ENCODE results near the gene AK5. TPM values are rescaled to one million over a fixed set of nuclear protein-coding genes. Genes with fewer than 3 reads are reported as not detected.

The AK5 gene
- total and polyA plus RNA-seq, 2 experiments from 2014 or later: 8.8 to 12.2 TPM

DNA sequence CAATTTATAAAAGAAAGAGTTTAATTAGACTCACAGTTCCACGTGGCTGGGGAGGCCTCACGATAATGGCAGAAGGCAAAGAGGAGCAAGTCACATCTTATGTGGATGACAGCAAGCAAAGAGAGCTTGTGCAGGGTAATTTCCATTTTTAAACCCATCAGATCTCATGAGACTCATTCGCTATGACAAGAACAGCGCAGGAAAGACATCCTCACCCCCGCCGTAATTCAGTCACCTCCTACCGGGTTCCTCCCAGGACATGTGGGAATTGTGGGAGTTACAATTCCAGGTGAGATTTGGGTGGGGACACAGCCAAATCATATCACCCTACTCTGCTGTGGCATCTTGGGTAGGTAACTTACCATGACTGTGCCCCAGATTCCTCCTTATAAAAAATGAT, 79.8 kb downstream of the AK5 start:
- Histone ChIP-seq H3K4me1 (ENCODE audit: insufficient read depth) (peaks cover 3% of the 10 kb centered on the region; the same call in 1 of the 2 replicates), H2AFZ (no peak overlapping the region), H3K36me3 (ENCODE audit: insufficient read depth) (no peaks in the 10 kb centered on the region), H3K9me2 (ENCODE audit: insufficient read depth) (no peaks in the 10 kb centered on the region; the same call in 1 of the 2 replicates), H3K79me2 (replicated peaks; ENCODE audit: insufficient read depth) (no peaks in the 10 kb centered on the region), H4K20me1 (replicated peaks; ENCODE audit: insufficient read depth) (no peaks in the 10 kb centered on the region), H3K27me3 (ENCODE audit: insufficient read depth) (no peaks in the 10 kb centered on the region), H3F3A (replicated peaks; ENCODE audit: low read depth) (no peaks in the 10 kb centered on the region), H3K4me3 (no peak overlapping the region), H3K27ac (ENCODE audit: low read depth) (no peak overlapping the region), H3K4me2 (no peak overlapping the region)
- no peaks in the 10 kb centered on the region for H3K9me3 Mint-ChIP-seq
- TF ChIP-seq, protein P1, sequence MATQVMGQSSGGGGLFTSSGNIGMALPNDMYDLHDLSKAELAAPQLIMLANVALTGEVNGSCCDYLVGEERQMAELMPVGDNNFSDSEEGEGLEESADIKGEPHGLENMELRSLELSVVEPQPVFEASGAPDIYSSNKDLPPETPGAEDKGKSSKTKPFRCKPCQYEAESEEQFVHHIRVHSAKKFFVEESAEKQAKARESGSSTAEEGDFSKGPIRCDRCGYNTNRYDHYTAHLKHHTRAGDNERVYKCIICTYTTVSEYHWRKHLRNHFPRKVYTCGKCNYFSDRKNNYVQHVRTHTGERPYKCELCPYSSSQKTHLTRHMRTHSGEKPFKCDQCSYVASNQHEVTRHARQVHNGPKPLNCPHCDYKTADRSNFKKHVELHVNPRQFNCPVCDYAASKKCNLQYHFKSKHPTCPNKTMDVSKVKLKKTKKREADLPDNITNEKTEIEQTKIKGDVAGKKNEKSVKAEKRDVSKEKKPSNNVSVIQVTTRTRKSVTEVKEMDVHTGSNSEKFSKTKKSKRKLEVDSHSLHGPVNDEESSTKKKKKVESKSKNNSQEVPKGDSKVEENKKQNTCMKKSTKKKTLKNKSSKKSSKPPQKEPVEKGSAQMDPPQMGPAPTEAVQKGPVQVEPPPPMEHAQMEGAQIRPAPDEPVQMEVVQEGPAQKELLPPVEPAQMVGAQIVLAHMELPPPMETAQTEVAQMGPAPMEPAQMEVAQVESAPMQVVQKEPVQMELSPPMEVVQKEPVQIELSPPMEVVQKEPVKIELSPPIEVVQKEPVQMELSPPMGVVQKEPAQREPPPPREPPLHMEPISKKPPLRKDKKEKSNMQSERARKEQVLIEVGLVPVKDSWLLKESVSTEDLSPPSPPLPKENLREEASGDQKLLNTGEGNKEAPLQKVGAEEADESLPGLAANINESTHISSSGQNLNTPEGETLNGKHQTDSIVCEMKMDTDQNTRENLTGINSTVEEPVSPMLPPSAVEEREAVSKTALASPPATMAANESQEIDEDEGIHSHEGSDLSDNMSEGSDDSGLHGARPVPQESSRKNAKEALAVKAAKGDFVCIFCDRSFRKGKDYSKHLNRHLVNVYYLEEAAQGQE (IDR thresholded peaks at IDR 0.05; ENCODE audit: unreplicated experiment): no peak
- no peak for DNase-seq (ENCODE audit: low spot score)
- no peaks in the 10 kb centered on the region for H3K27me3 Mint-ChIP-seq (ENCODE audit: insufficient read depth, low read depth, poor library complexity)
- H3K27ac Mint-ChIP-seq: no peak overlapping the region
- no peak overlapping the region for H3K4me3 Mint-ChIP-seq
- no peaks in the 10 kb centered on the region for H3K4me1 Mint-ChIP-seq
- no peak for ATAC-seq
- H3K36me3 Mint-ChIP-seq (ENCODE audit: low read depth): no peaks in the 10 kb centered on the region

DNA sequence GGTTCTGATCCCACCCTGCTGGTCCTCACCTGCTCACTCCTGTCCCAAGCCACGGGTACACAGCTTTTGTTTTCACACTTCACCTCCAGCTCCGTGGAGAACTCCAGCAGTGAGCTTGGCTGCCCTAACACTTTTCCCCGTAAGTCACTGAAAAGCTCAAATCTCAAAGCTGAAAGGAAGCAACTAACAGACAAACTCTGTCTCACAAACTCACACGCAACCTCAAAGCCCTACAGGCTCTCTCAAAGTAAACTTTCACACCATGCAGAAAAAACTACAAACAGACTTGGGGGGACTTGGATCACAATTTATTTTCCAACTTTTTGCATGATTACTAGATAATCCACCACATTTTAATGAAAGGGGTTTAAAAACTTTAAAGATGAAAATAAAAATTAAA, 88.3 kb downstream of the AK5 start:
- no peaks in the 10 kb centered on the region for H3K9me2 ChIP-seq (ENCODE audit: insufficient read depth)
- TF ChIP-seq, protein P2, sequence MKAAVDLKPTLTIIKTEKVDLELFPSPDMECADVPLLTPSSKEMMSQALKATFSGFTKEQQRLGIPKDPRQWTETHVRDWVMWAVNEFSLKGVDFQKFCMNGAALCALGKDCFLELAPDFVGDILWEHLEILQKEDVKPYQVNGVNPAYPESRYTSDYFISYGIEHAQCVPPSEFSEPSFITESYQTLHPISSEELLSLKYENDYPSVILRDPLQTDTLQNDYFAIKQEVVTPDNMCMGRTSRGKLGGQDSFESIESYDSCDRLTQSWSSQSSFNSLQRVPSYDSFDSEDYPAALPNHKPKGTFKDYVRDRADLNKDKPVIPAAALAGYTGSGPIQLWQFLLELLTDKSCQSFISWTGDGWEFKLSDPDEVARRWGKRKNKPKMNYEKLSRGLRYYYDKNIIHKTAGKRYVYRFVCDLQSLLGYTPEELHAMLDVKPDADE (IDR thresholded peaks at IDR 0.05): no peak
- no peak for TF ChIP-seq EZH2phosphoT487 (IDR thresholded peaks at IDR 0.05; ENCODE audit: unreplicated experiment)
- no peak for TF ChIP-seq POLR2AphosphoS5 (IDR thresholded peaks at IDR 0.05; ENCODE audit: low read depth)
- TF ChIP-seq, protein P1 (IDR thresholded peaks at IDR 0.05; ENCODE audit: unreplicated experiment): no peak
- TF ChIP-seq, protein P3, sequence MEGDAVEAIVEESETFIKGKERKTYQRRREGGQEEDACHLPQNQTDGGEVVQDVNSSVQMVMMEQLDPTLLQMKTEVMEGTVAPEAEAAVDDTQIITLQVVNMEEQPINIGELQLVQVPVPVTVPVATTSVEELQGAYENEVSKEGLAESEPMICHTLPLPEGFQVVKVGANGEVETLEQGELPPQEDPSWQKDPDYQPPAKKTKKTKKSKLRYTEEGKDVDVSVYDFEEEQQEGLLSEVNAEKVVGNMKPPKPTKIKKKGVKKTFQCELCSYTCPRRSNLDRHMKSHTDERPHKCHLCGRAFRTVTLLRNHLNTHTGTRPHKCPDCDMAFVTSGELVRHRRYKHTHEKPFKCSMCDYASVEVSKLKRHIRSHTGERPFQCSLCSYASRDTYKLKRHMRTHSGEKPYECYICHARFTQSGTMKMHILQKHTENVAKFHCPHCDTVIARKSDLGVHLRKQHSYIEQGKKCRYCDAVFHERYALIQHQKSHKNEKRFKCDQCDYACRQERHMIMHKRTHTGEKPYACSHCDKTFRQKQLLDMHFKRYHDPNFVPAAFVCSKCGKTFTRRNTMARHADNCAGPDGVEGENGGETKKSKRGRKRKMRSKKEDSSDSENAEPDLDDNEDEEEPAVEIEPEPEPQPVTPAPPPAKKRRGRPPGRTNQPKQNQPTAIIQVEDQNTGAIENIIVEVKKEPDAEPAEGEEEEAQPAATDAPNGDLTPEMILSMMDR (conservative IDR thresholded peaks at IDR 0.05; ENCODE audit: low read depth in 2 of 2): no peak
- no peak for TF ChIP-seq JUNB (IDR thresholded peaks at IDR 0.05; ENCODE audit: unreplicated experiment)
- no peak for TF ChIP-seq CREB1 (CRISPR knock-in tag; IDR thresholded peaks at IDR 0.05; ENCODE audit: low read depth)
- no peaks in the 10 kb centered on the region for H3F3A ChIP-seq (replicated peaks; ENCODE audit: low read depth)
- H3K79me2 ChIP-seq (replicated peaks; ENCODE audit: insufficient read depth): no peaks in the 10 kb centered on the region
- Mint-ChIP-seq H3K27ac (no peak overlapping the region), H3K4me1 (peaks cover 8% of the 10 kb centered on the region; the same call in 1 of the 3 replicates), H3K4me3 (no peak overlapping the region), H3K27me3 (ENCODE audit: insufficient read depth, low read depth, poor library complexity) (no peaks in the 10 kb centered on the region), H3K36me3 (ENCODE audit: low read depth) (no peaks in the 10 kb centered on the region), H3K9me3 (no peaks in the 10 kb centered on the region)
- no peak; the same call in 2 of the 3 replicates for ATAC-seq
- H3K4me3 ChIP-seq: no peak overlapping the region
- no peaks in the 10 kb centered on the region for H3K27me3 ChIP-seq (ENCODE audit: insufficient read depth)
- H3K27ac ChIP-seq (ENCODE audit: low read depth): no peak overlapping the region
- peak; percentile 7 for DNase-seq (ENCODE audit: low spot score)
- no peaks in the 10 kb centered on the region for H4K20me1 ChIP-seq (replicated peaks; ENCODE audit: insufficient read depth)
- no peak overlapping the region for H2AFZ ChIP-seq
- H3K4me1 ChIP-seq (ENCODE audit: insufficient read depth): no peaks in the 10 kb centered on the region
- H3K36me3 ChIP-seq (ENCODE audit: insufficient read depth): no peaks in the 10 kb centered on the region
- no peak overlapping the region for H3K4me2 ChIP-seq

Measured in GM23338 (cell line).